ENCODE data around the gene ALDH3B2. TPM values are rescaled to one million over a fixed set of nuclear protein-coding genes. Genes with fewer than 3 reads are reported as not detected.

ALDH3B2 gene
- total RNA-seq, 1 donor from 2014 or later = not detected

GRCh38 chr11:67616431-67617242 lies 57.8 kb downstream of the ALDH3B2 start:
- intact Hi-C loops (cut with micrococcal nuclease) = no loop called here

GRCh38 chr11:67615728-67616430 lies 58.5 kb downstream of the ALDH3B2 start:
- intact Hi-C loops (cut with micrococcal nuclease) = no loop called here

GRCh38 chr11:67614730-67615714 lies 59.4 kb downstream of the ALDH3B2 start:
- intact Hi-C loops (cut with micrococcal nuclease) = loop anchor here (1.0 kb wide), 4 partner anchors 9 to 107 kb away; partner anchors contain the start of genes CDK2AP2, NDUFV1 and NUDT8

GRCh38 chr11:67613960-67614715 lies 60.3 kb downstream of the ALDH3B2 start:
- intact Hi-C loops (cut with micrococcal nuclease) = loop anchor here (1.0 kb wide), 4 partner anchors 8 to 106 kb away; partner anchors contain the start of genes CDK2AP2, NDUFV1 and NUDT8

GRCh38 chr11:67613313-67613959 lies 61.0 kb downstream of the ALDH3B2 start:
- intact Hi-C loops (cut with micrococcal nuclease) = no loop called here

- intact Hi-C loops (cut with micrococcal nuclease) = no loop called here
Observed at GRCh38 chr11:67612751-67613150, 61.7 kb downstream of the ALDH3B2 start.

Other genes starting within 250 kb of the ALDH3B2 start
- 63.7 and 69.5 TPM in 2 replicates for gene RPS6KB2, start 246.1 kb downstream of the ALDH3B2 start, total RNA-seq
- gene PTPRCAP, start 236.9 kb downstream of the ALDH3B2 start, total RNA-seq = 406 and 428 TPM in 2 replicates
- 242 and 243 TPM in 2 replicates for gene CORO1B, start 231.1 kb downstream of the ALDH3B2 start, total RNA-seq
- not detected in 2 replicates for gene GPR152, start 221.9 kb downstream of the ALDH3B2 start, total RNA-seq
- gene CABP4, start 219.3 kb downstream of the ALDH3B2 start, total RNA-seq = 3.6 and 4.2 TPM in 2 replicates
- 40.5 and 43.9 TPM in 2 replicates for gene TMEM134, start 205.4 kb downstream of the ALDH3B2 start, total RNA-seq
- 149 and 163 TPM in 2 replicates for gene AIP, start 191.6 kb downstream of the ALDH3B2 start, total RNA-seq
- 118 and 119 TPM in 2 replicates for gene PITPNM1, start 169.3 kb downstream of the ALDH3B2 start, total RNA-seq
- gene CDK2AP2, start 166.5 kb downstream of the ALDH3B2 start, total RNA-seq = 189 and 191 TPM in 2 replicates
- gene CABP2, start 151.2 kb downstream of the ALDH3B2 start, total RNA-seq = not detected in 2 replicates
- gene GSTP1, start 90.8 kb downstream of the ALDH3B2 start, total RNA-seq = 262 TPM in 2 replicates
- gene NDUFV1, start 67.7 kb downstream of the ALDH3B2 start, total RNA-seq = 244 and 258 TPM in 2 replicates
- 6.5 and 6.7 TPM in 2 replicates for gene NUDT8, start 44.7 kb downstream of the ALDH3B2 start, total RNA-seq
- gene TBX10, start 34.9 kb downstream of the ALDH3B2 start, total RNA-seq = not detected in 2 replicates
- 0.37 TPM in 1 of 2 replicates, not detected in the other for gene ACY3, start 23.9 kb downstream of the ALDH3B2 start, total RNA-seq